Thoracic aorta (tissue), 2 donors: ENCODE results near the gene SEC61A1. TPM values are rescaled to one million over a fixed set of nuclear protein-coding genes. Genes with fewer than 3 reads are reported as not detected.

Experiments used
- ATAC-seq: fragments of 150-250 bp; one replicate; pipeline ENCODE4 v1.8.0; 2017; ENCODE audit warnings: low read depth; ENCODE audit not compliant: insufficient number of reproducible peaks, low FRiP score
- DNase-seq: peaks from one replicate; pipeline ENCODE4 v3.0.0-alpha.2; 2020; ENCODE audit warnings: low spot score
- H3K27ac ChIP-seq, 2 donors: fragments of 200-600 bp; sonication (generic); 1 replicate in 1 of 2; 2 replicates in 1 of 2; pipeline ENCODE4 v1.5.1; 2016; ENCODE audit warnings: mild to moderate bottlenecking in 2 of 2, moderate library complexity in 2 of 2
- H3K27me3 ChIP-seq: fragments of 200-600 bp; sonication (generic); replicated peaks from 2 replicates; pipeline ENCODE4 v1.6.0; 2016; ENCODE audit warnings: mild to moderate bottlenecking; ENCODE audit not compliant: insufficient read depth
- H3K36me3 ChIP-seq: fragments of 200-600 bp; sonication (generic); one replicate; pipeline ENCODE4 v1.5.1; 2016
- H3K4me1 ChIP-seq, 2 donors: fragments of 200-600 bp; sonication (generic); 1 replicate in 1 of 2; 2 replicates in 1 of 2; pipeline versions ENCODE4 v1.5.1 to v1.6.0; 2016; ENCODE audit warnings: low read depth in 2 of 2, mild to moderate bottlenecking in 1 of 2; ENCODE audit not compliant: control insufficient read depth in 1 of 2
- H3K4me3 ChIP-seq: fragments of 200-600 bp; sonication (generic); 2 replicates; pipeline ENCODE4 v1.5.1; 2016; ENCODE audit warnings: mild to moderate bottlenecking
- H3K9me3 ChIP-seq: fragments of 200-600 bp; sonication (generic); 2 replicates; pipeline ENCODE4 v1.5.1; 2016
- total RNA-seq, 2 donors: library from RNA; depleted of rRNA; stranded (reverse); fragments of >200 nt; gene quantifications; one replicate each; pipeline versions ENCODE4 v1.1.0 to v1.2.3, GENCODE V29; 2016
- TF ChIP-seq, protein P1 (sequence below): fragments of 200-600 bp; sonication (generic); IDR thresholded peaks from one replicate; pipeline ENCODE4 v1.5.1; 2019; ENCODE audit warnings: antibody characterized with exemption

Gene SEC61A1
- total RNA-seq, 2 donors from 2014 or later = 149 to 182 TPM

- TF ChIP-seq, protein P1, sequence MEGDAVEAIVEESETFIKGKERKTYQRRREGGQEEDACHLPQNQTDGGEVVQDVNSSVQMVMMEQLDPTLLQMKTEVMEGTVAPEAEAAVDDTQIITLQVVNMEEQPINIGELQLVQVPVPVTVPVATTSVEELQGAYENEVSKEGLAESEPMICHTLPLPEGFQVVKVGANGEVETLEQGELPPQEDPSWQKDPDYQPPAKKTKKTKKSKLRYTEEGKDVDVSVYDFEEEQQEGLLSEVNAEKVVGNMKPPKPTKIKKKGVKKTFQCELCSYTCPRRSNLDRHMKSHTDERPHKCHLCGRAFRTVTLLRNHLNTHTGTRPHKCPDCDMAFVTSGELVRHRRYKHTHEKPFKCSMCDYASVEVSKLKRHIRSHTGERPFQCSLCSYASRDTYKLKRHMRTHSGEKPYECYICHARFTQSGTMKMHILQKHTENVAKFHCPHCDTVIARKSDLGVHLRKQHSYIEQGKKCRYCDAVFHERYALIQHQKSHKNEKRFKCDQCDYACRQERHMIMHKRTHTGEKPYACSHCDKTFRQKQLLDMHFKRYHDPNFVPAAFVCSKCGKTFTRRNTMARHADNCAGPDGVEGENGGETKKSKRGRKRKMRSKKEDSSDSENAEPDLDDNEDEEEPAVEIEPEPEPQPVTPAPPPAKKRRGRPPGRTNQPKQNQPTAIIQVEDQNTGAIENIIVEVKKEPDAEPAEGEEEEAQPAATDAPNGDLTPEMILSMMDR = no peak
- Histone ChIP-seq H3K27me3 (no peaks in the 10 kb centered on the region), H3K9me3 (no peaks in the 10 kb centered on the region), H3K4me1 (no peaks in the 10 kb centered on the region), H3K27ac (no peak overlapping the region), H3K4me3 (no peak overlapping the region), H3K36me3 (no peaks in the 10 kb centered on the region)
- DNase-seq = no peak
- ATAC-seq = no peak
Measured at GRCh38 chr3:128021768-128022372, 30.4 kb upstream of the SEC61A1 start.

DNA sequence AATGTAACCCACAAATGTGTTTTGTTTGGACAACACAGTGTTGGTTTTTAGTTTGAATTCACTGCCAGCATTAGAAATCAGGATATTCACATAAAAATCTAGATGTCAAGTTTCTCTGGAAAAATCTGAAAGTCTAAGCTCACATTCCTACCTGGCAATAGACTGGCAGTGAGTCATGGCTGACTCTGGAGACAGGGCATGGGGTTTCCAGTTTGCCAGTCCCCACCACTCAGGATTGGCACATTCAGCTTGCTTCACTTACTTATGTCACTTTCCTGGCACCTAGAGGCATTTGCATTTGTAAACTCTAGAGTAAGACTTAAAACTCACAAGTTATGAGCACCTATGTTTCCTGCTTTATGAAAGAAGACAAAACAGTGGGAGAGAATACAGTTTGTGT lies 19.1 kb upstream of the SEC61A1 start:
- Histone ChIP-seq H3K36me3 (no peaks in the 10 kb centered on the region), H3K9me3 (no peaks in the 10 kb centered on the region), H3K4me1 (no peaks in the 10 kb centered on the region), H3K27me3 (no peaks in the 10 kb centered on the region), H3K27ac (no peak overlapping the region), H3K4me3 (no peak overlapping the region)
- TF ChIP-seq, protein P1 = no peak
- DNase-seq = no peak
- no peak for ATAC-seq

DNA sequence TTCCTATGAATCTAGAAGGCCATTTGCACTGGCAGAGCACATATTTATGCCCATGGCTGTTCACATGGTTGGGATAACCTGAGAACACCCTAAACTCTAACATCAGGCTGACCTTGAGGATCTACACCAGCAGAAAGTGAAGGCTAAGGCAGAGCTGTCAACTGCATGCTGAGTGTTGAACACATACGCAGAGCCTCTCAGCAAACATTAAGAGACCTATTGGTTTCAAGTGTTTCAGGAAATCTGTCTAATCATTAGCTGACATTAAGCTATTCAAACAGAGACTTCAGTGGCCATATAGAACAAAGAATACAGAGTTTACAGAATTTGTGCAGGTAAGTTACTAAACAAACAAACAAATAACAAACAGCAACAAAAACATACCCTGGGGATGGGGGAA lies 16.1 kb upstream of the SEC61A1 start:
- H3K36me3 ChIP-seq = no peaks in the 10 kb centered on the region
- TF ChIP-seq, protein P1 = no peak
- no peak for ATAC-seq

DNA sequence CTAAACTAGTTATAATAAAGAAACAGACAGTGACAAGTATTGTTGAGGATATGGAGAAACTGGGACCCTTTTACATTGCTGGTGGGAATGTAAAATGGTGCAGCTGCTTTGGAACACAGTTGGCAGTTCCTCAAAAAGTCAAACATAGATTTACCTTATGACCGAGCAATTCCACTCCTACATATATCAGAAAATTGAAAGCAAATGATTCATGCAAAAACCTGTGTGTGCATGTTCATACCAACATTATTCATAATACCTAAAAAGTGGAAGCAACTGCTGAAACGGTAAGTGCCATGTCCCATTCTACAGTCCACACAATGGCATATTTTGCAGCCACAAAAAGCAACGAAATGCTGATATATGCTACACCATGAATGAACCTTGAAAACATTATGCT lies 12.2 kb upstream of the SEC61A1 start:
- no peak for DNase-seq
- ATAC-seq = no peak
- no peaks in the 10 kb centered on the region for H3K36me3 ChIP-seq
- no peaks in the 10 kb centered on the region for H3K9me3 ChIP-seq
- no peak overlapping the region for H3K27ac ChIP-seq
- TF ChIP-seq, protein P1 = no peak
- no peaks in the 10 kb centered on the region for H3K4me1 ChIP-seq
- no peaks in the 10 kb centered on the region for H3K27me3 ChIP-seq
- H3K4me3 ChIP-seq = no peak overlapping the region

More for the DNA sequence above, 16.1 kb upstream of the SEC61A1 start:
- Histone ChIP-seq H3K27me3 (no peaks in the 10 kb centered on the region), H3K4me3 (no peak overlapping the region), H3K27ac (no peak overlapping the region), H3K4me1 (no peaks in the 10 kb centered on the region), H3K9me3 (no peaks in the 10 kb centered on the region)
- no peak for DNase-seq

DNA sequence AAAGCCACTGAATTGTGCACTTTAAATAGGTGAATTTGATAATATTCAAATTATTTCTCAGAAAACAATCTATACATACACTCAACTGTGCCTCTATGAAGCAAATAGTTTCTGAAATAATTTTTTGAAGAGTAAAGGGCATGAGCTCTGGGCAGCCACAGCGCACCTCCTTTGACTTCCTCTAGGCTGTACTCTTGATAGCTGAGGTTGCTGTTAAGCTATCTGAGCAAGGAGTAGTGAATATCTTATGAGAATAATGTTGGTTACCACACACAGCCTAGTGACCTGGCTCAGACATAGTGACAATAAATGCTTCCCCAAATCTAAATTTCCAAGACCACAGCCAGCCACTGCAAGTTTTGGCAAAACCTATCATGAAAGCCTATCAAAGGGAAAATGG lies 11.6 kb upstream of the SEC61A1 start:
- Histone ChIP-seq H3K27ac (no peak overlapping the region), H3K27me3 (no peaks in the 10 kb centered on the region), H3K4me1 (no peaks in the 10 kb centered on the region), H3K9me3 (no peaks in the 10 kb centered on the region), H3K36me3 (no peaks in the 10 kb centered on the region), H3K4me3 (no peak overlapping the region)
- ATAC-seq (no peak), DNase-seq (no peak)
- TF ChIP-seq, protein P1 = no peak
